SH-SY5Y (cell line): ENCODE results near the gene TTC39C.

ENCODE experiments used
- GATA2 ChIP-seq: IDR thresholded peaks from 2 replicates; pipeline ENCODE4 v1.6.1; 2011; ENCODE audit warnings: mild to moderate bottlenecking, low read depth, low read length
- GATA3 ChIP-seq: IDR thresholded peaks from 2 replicates; pipeline ENCODE4 v1.6.1; 2011; ENCODE audit warnings: low read depth, mild to moderate bottlenecking, low read length, moderate library complexity

Gene TTC39C

DNA sequence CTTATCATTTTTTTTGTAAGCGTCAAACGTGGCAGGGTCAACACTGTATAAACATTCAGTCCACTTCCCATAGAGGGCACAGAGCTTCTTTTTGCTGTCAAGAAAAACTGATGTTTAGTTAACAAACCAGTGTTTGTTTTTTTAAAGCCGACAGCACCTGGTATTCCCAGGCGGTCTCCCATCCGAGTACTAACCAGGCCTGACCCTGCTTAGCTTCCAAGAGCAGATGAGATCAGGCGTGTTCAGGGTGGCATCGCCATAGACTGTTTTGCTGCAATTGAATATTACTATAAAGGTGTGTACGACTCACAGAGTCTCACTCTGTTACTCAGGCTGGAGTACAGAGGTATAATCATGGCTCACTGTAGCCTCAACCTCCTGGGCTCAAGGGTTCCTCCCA, 155.8 kb downstream of the TTC39C start:
- TF ChIP-seq GATA2 (no peak), GATA3 (no peak)

- TF ChIP-seq GATA3 (no peak), GATA2 (no peak)
These were observed 159.4 kb downstream of the TTC39C start for GRCh38 chr18:24173997-24174396.

DNA sequence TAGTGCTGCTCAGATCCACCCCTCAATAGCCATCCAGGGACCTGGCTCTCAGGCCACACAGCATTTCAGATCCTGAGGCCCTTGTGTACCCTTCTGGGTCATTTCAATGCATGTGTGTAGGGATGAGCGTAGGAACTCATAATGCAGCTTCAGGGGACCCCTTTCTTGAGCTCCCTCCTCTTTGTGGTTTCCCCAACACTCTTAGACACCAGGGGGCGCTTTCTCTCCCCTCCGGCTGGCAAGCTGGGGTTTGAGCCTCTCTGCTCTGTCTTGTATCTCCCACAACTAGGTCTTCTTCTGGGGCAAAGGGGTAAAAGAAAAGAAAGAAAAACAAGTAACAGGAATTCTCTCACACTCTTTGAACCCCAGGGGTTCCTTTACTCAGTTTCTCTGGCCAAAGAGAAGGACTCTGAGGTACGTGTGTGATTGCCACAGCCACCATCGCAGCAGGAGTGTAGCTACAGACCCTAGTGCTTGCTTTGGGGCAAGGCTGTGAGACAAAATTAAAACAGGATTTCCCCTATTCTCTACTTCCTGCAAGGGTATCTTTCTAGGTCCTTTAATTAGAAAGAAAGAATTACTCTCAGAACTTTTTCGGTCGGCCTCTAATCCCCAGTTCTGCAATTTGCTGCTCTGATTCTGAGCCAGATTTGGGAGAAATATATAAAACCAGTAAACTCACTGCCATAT, 162.3 kb downstream of the TTC39C start:
- TF ChIP-seq GATA2 (no peak), GATA3 (no peak)

DNA sequence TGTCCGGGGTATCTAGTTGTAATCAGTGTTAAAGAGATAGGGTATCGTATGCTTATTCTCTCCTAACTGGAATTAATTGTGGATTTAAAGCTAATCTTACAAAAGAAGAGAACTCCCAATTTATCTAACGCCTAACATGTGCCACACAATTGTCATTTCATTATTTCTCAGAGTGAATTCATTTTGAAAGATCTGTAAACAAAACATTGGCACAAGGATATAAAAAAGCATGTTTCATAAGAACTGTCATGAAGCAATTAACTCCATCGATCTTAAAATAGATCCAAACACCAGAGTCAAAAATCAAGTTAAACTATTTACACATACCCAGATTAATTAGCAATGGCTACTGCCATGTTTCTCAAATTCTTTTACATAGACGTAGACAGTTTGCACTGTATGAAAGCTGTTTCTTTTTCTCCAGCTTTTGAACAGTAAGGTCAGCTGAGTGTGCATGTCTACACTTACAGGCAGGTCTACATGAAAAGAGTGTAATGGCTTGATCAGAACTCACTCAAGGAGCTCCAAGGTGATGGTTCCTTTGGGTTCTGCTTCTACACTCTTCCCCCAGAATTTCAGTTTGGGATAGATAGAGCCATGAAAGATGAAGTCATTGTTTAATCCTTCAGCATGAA, 163.1 kb downstream of the TTC39C start:
- TF ChIP-seq GATA2 (no peak), GATA3 (no peak)

- no peak for TF ChIP-seq GATA2
- TF ChIP-seq GATA3: no peak
These were observed 165.5 kb downstream of the TTC39C start for GRCh38 chr18:24180048-24180447.

GRCh38 chr18:24181806-24182205, 167.3 kb downstream of the TTC39C start:
- TF ChIP-seq GATA3 (no peak), GATA2 (no peak)
